Measurements from ENCODE around the gene COL27A1. TPM values are rescaled to one million over a fixed set of nuclear protein-coding genes. Genes with fewer than 3 reads are reported as not detected.

COL27A1 gene
- total and polyA plus RNA-seq, 7 donors, result 1.4 to 13.3 (median 4.3) TPM

DNA sequence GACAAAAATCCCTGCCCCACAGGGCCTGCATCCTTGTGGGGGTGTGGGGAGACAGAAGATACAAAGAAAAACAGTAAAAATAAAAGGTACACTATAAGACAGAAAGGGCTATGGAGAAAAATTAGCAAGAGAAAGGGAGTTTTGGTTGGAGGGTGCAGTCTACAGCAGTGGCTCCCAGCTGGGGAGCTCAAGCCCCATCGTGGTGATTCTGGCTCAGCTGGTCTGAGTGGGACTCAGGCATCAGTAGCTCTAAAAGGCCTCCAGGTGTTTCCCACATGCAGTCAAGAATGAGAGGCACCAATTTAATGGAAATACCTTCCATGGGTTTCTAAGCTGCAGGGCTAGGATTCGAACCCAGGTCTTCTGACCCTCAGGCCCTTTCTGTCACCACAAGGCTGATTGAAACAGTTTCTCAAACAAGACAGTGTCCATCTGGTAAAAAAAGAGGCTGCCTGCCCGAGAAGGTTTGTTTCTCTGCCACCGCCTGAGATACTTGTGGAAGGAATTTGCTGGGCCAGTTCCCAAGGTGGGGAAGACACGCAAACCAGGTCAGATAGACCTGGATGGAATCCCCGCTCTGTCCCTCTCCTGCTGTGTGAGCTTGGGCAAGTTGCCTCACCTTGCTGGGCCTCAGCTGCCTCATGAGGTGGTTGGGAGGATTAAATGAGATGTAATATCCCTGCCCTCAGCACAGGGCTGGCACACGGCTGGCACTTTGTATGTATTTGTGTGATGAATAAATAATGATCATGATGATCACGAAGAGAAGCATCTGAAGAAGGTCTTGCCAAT lies 43.1 kb downstream of the COL27A1 start:
- intact Hi-C loops (cut with DNase I), result no loop called here
- 88% methylated on average over 8 of the region's 8 CpGs for WGBS, 2 donors
- H3K4me3 ChIP-seq, result no peak overlapping the region
- H3K36me3 ChIP-seq, result no peaks in the 10 kb centered on the region
- TF ChIP-seq POLR2A (IDR thresholded peaks at IDR 0.05) (no peak), POLR2AphosphoS5 (IDR thresholded peaks at IDR 0.05) (no peak), EP300 (IDR thresholded peaks at IDR 0.05) (no peak)
- TF ChIP-seq, protein P1, sequence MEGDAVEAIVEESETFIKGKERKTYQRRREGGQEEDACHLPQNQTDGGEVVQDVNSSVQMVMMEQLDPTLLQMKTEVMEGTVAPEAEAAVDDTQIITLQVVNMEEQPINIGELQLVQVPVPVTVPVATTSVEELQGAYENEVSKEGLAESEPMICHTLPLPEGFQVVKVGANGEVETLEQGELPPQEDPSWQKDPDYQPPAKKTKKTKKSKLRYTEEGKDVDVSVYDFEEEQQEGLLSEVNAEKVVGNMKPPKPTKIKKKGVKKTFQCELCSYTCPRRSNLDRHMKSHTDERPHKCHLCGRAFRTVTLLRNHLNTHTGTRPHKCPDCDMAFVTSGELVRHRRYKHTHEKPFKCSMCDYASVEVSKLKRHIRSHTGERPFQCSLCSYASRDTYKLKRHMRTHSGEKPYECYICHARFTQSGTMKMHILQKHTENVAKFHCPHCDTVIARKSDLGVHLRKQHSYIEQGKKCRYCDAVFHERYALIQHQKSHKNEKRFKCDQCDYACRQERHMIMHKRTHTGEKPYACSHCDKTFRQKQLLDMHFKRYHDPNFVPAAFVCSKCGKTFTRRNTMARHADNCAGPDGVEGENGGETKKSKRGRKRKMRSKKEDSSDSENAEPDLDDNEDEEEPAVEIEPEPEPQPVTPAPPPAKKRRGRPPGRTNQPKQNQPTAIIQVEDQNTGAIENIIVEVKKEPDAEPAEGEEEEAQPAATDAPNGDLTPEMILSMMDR (IDR thresholded peaks at IDR 0.05), result no peak
- no peaks in the 10 kb centered on the region for H3K9me3 ChIP-seq
- H3K4me1 ChIP-seq, result peaks cover 0 to 2% (median under 1%) of the 10 kb centered on the region in 4 donors
- no peak overlapping the region for H3K27ac ChIP-seq
- no peaks in the 10 kb centered on the region for H3K27me3 ChIP-seq
- DNase-seq, result no peak

DNA sequence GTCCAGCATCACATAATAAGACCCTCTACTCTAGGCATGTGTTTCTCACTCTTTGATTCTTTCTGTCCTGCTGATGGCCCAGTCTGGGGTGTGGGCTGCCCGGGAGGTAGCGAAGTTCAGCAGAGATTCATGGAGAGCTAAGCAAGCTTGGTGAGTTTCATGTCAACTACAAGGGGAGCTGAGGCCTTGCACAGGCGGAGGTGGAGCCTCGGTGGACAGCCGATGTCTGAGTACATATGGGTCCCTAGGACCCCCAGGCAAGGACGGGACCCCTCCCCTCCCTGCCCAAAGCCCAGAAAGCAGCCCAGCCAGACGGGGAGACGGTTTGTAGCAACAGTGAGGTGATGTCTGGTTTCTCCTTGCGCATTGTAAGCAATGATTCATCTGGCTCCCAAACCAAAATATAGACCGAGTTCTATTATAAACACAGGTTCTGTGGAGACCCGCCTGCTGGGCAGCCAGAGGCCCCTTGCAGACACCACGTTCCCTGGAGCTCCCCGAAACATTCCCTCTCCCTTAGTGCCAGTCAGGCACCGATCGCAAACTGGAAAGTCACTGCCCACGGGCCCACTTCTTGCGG lies 45.5 kb downstream of the COL27A1 start:
- TF ChIP-seq POLR2AphosphoS5 (IDR thresholded peaks at IDR 0.05) (no peak), EP300 (IDR thresholded peaks at IDR 0.05) (no peak), POLR2A (IDR thresholded peaks at IDR 0.05) (no peak)
- TF ChIP-seq, protein P1 (IDR thresholded peaks at IDR 0.05), result no peak
- intact Hi-C loops (cut with DNase I), result no loop called here
- Histone ChIP-seq H3K4me3 (no peak overlapping the region), H3K4me1 (peaks cover 0 to 11% (median 4%) of the 10 kb centered on the region in 4 donors), H3K36me3 (no peaks in the 10 kb centered on the region), H3K27me3 (no peaks in the 10 kb centered on the region), H3K9me3 (no peaks in the 10 kb centered on the region), H3K27ac (no peak overlapping the region)
- DNase-seq, result no peak
- WGBS, 2 donors, result 82 to 86% methylated on average over 17 of the region's 17 CpGs

DNA sequence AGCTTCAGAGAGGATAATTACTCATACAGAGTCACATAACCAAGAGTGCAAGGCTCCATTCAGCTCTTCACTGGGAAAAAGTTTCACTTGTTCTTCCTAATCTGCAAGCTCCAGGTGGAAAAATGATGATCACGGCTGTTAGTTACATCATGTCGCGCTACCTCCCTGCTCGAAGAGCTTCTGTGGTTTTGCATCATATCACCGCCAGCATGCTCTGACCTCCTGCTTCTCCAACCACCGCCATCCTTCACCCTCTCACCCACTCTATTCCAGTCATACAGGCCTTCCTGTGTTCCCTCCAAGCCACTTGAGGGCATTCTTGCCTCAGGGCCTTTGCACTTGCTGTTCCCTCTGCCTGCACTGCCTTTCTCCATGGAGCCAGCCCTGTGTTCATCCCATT lies 47.1 kb downstream of the COL27A1 start:
- H3K4me1 ChIP-seq, result peaks cover 0 to 25% (median 17%) of the 10 kb centered on the region in 4 donors
- no peak for TF ChIP-seq POLR2AphosphoS5 (IDR thresholded peaks at IDR 0.05)
- TF ChIP-seq POLR2A (IDR thresholded peaks at IDR 0.05), result no peak
- TF ChIP-seq, protein P1 (IDR thresholded peaks at IDR 0.05), result no peak
- no peak for TF ChIP-seq EP300 (IDR thresholded peaks at IDR 0.05)

DNA sequence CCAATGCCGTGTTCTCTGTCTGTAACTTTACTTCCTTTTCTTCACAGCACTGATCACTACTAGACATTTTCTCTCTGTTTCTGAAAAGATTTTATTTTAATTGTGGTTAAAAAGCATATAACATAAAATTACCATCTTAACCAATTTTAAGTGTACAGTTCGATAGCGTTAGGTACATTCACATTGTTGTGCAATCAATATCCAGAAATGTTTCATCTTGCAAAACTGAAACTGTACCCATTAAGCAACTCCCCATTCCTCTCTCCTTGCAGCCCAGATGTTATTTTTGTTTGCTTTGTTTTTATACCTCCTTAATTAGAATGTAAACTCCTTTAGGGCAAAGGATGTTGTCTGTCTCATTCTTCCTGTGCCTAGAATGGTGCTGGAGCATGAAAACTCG lies 47.5 kb downstream of the COL27A1 start:
- TF ChIP-seq POLR2A (IDR thresholded peaks at IDR 0.05), result no peak
- TF ChIP-seq, protein P1 (IDR thresholded peaks at IDR 0.05), result no peak
- TF ChIP-seq EP300 (IDR thresholded peaks at IDR 0.05), result no peak
- TF ChIP-seq POLR2AphosphoS5 (IDR thresholded peaks at IDR 0.05), result no peak
- Histone ChIP-seq H3K36me3 (no peaks in the 10 kb centered on the region), H3K27me3 (no peaks in the 10 kb centered on the region), H3K9me3 (no peaks in the 10 kb centered on the region), H3K4me3 (no peak overlapping the region), H3K27ac (no peak overlapping the region), H3K4me1 (peaks cover 0 to 29% (median 21%) of the 10 kb centered on the region in 4 donors)
- WGBS, 2 donors, result 75 to 81% methylated on average over 4 of the region's 4 CpGs
- no peak for DNase-seq
- intact Hi-C loops (cut with DNase I), result no loop called here

More for the DNA sequence above, 47.1 kb downstream of the COL27A1 start:
- H3K4me3 ChIP-seq, result no peak overlapping the region
- H3K9me3 ChIP-seq, result no peaks in the 10 kb centered on the region
- intact Hi-C loops (cut with DNase I), result no loop called here
- no peaks in the 10 kb centered on the region for H3K27me3 ChIP-seq
- no peak for DNase-seq
- H3K36me3 ChIP-seq, result no peaks in the 10 kb centered on the region
- H3K27ac ChIP-seq, result no peak overlapping the region
- WGBS, 2 donors, result 89% methylated on average over 6 of the region's 6 CpGs
